HG02938 (cell line): ENCODE measurements around the gene KLC1.

Experiments
- ATAC-seq: cut with Tn5 transposase; IDR thresholded peaks from one replicate; pipeline ENCODE4 v1.9.1; 2021; ENCODE audit warnings: mild to moderate bottlenecking, moderate library complexity; ENCODE audit not compliant: unreplicated experiment

The KLC1 gene

DNA sequence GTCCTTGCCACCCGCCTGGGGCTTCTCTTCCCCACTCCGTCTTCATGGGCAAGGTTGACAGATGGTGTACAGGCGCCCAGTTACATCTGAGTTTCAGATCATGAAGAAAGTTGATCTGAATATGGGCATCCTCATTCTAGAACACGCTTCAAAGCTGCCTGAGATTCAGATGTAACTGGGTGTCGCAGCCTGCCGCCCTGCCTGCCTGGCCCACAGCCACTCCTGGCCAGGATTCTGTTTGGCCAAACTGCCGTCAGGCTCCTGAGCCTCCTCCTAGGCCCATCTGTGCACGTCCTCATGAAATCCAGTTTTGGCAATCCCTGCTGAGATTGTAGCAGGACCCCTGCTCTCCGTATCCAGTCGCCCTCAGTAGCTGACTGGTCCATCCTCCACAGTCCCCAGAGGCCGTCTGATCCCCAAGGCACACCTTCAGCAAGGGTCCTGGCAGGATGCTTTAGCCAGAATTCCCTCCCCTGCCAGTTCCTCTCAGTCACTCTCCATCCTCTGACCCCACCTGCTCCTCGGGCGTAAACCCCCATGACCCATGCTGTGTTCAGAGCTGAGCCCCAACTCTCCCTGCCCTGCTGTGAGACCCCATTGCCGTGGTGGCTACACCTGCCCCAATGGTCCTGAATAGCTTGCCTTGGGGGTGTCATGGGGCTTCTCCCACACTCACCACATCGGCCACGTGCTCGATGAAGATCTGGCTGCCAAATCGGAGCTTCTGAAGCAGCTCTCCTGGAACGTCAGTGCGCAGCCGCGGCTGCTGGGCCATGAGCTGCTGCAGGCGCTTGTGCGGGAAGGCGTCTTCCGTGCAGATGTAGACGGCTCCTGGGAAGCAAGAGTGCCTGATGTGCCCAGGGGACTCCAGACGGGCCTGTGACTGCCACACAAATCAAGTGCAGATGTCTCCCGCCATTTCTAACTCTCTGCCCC, 73.8 kb downstream of the KLC1 start:
- ATAC-seq, result no peak

GRCh38 chr14:103703433-103704385, 74.7 kb downstream of the KLC1 start:
- no peak for ATAC-seq

GRCh38 chr14:103704708-103705107, 75.7 kb downstream of the KLC1 start:
- ATAC-seq, result no peak

GRCh38 chr14:103705118-103705503, 76.1 kb downstream of the KLC1 start:
- no peak for ATAC-seq

DNA sequence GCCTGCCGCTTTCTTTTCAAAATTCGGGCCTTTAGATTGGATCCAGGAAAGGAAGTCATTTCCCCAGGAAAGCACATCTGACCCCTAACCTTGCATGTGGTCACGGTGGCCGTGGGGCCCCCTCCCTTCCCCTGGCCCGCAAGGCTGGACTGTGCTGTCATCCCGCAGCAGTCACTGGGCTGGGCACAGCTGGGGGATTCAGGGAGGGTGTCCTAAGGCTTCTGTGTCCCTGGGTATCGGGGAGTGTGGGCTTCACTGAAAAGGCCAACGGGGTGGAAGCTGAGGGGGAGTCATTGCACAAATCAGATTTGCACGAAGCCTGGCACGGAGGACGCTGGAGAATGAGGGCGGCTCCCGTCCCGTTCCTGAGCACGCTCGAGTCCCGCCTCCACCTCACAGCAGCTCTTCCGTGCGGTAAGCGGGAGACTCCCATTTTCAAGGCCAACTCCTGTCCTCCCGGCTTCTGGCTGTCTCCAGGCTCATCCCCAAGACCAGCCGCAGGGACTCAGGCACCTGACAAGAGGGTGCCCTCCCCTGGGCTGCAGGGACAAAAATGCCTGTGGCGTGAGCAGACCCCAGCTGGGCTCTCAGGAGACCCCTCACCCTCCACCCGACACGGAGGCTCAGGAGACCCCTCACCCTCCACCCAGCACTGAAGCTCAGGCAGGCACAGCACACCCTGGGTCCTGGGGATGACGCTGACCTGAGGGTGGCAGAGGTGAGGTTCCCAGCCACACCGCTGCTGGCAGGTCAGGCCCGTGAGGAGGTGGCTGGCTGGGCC, 76.7 kb downstream of the KLC1 start:
- no peak for ATAC-seq

DNA sequence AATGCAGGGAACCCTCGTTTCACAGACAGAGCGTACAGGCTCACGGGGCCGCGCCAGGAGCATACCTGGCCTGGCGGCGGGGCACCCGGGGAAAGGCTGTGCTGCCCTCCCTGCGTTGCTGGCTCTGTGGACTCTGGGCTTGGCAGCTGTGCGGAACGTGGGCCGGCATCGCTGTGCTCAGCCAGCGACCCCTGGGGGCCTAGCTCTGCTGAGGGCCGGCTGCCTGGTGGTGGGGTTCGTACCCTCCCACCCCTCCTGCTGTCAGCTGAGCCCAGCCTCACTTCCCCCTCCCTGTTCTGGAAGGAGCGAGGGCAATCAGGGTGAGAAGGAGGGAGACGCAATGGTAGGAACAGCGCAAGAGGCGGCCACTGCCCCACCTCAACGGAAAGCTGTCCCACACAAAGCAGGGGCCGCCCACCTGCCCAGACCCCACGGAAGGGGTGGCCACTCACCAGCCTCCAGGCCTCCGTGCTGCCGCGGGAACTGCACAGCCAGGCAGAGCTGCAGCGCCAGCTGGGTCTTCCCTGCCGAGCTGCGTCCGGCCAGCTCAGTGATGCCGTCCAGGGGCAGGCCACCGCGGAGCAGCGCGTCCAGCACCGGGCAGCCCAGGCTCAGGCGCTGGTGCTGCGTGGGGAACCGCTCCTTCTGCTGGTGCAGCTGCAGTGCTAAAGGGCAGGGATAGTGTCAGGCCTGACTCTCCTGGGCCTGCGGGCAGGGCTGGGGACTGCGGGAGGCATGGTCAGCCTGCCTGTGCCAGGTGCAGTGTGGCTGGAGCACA, 77.7 kb downstream of the KLC1 start:
- no peak for ATAC-seq

GRCh38 chr14:103707329-103708263, 78.6 kb downstream of the KLC1 start:
- ATAC-seq, result no peak

DNA sequence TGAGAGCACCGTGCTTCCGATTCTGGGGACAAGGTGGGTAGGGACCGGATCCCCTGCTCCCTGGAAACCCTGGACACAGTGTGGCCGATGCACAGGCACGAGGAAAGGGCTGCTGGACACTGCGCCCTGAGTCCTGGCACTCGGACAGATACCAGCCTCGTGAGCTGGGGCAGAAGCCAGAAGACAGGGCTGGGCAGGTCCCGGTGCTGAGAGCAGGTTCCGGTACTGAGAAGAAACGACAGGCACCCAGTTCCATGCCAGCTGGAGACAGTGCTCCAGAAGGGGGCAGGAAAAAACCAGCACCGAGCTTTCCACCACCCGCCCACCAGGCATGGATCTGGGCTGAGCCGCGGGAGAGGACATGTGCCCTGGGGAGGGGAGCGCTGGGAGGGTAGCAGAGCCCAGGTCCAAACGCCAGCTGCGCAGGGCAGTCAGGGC, 79.8 kb downstream of the KLC1 start:
- ATAC-seq, result no peak

DNA sequence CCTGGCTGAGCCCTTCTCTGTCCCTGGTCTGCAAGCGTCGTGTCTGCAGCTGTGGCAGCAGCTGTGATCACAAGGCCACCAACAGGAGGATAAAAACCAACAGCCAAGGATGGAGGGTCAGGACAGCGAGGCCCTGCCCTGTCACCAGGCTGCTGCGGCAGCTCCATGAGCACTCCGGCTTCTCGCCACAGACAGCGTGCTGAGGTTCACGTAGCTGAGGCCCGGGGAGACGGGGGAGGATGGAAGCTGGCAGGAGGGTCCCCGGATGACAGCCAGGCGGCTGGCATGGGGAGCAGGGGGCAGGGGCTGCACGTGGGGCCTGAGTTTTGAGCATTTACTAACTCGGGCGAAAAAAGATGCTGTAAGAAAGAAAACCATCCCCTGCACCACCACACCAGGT, 80.8 kb downstream of the KLC1 start:
- ATAC-seq, result no peak

DNA sequence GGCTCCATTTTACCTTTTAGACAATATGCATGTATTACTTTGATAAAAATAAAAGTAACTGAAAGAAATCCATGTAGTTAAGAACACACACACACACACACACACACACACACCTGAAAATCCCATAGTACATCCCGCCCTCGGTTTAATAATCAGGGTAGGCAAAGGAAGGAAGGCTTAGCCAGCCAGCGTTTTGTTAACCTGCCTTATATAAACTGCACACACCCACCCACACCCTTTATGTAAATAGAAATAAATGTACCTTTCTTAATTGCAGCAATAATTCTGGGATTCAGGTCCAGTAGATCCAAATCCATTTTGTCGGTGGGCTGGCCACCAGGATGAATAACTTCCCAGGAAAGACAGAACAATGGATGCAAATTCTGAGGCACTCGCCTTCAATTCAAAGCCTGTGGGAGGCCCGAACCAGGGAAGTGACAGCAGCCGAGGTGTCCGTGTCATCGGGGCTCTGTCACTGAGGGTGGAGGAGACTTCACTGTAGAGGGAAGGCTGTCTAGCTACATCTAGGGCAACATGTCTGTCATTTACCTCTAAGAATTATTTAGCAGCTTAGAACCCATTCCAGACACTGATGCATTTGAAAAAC, 81.9 kb downstream of the KLC1 start:
- ATAC-seq, result no peak

DNA sequence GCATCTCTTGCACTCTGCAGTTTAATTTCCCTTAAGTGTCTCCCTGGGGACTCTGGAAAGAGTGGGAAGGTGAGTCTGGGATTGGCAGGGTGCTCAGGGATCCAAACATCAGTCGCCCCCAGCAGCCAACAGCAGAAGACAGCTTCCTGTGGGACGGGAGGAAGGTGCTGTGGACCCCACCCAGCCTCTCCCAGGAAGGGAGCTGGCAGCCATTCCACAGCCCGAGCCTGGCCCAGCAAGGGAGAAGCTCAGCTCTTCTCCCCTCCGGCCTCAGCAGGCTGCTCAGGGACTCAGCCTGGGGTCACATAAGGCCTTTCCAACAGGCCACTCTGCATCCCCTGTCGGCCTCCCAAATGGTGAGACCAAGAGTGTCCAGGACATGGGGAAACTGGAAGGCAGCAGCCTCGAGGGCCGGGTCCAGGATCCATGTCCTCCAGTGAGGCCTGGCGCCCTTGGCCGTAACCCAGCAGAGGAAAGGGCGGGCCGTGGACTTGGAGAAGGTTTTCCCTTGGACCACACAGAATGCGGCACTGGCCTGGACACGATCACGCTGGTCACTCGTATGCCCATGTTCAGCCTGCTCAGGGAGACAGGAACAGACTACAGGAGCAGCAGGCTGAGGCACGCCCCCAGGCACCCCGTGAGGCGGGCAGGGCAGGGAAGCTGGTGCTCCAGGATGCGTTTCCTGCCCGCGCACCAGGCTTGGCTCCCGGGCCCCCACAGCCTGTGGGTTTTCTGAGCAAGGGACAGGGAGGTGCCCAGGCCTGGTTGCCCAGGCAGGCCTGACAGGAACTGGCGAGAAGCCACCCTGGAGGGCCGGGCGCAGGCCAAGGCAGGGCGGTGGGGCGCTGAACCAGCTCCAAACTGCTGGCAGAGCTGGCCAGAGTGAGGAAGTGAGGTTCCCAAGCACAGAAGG, 82.8 kb downstream of the KLC1 start:
- ATAC-seq, result no peak

DNA sequence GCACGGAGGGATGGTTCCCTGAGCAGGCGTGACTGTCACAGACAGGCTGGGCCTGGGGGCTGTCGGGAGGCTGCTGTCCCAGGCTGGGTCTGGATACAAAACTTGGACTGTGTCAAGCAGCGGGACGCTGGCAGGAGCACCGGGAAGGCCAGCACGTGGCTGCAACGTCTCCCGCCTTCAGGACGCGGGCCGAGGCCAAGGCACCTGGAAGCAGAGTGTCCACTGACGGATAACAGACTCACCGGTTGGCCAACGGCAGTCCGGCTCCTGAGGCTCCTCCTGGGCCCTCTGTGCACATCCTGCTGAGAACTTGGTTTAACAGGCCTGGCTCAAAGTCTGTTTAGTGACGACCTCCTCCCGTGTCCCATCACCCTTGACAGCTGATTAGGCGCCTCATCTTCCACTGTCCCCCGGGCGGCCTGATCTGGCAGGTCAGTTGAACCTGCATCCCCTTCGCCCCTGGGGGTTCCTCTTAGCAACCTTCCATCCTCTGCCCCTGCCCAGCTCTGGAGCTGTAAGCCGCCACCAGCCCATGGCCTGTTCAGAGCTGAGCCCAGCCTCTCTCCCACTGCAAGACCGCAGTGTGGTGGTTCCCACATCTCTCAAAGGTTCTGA, 83.7 kb downstream of the KLC1 start:
- ATAC-seq, result no peak

DNA sequence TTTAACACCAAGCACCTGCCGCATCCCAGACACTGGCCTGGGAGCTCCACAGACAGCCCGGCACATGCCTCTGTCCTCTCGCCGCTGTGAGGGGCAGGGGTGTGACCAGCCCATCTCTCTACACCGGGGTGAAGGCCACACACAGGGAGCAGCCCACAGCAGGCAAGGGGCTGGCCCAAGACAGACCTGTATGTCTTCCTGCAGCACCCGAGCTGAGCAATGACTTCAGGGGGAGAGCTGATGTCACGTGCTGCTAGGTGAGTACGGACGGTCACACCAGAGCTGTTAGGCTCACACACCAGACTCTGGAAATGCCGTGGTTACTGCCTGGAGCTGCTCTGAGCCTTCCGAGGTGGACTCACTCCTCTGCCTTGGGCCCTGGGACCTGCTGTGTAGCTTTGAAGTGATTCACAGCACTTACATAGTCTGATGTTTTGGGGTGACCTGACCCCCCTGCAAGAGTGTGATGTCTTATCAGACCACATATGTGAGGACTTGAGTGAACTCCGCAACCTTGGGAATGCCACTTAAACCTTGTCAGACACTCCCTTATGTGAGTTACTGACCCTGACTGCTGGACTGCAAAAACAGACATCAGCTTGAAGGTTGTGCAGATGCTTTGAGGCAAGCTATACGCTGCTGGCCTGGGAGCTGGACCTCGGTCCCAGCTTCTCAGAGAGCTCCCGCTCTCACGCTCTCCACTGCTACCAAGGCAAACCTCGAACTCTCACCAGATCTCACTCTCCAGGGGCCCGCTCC, 84.5 kb downstream of the KLC1 start:
- no peak for ATAC-seq

- no peak for ATAC-seq
These were observed 85.2 kb downstream of the KLC1 start for GRCh38 chr14:103714063-103714724.

DNA sequence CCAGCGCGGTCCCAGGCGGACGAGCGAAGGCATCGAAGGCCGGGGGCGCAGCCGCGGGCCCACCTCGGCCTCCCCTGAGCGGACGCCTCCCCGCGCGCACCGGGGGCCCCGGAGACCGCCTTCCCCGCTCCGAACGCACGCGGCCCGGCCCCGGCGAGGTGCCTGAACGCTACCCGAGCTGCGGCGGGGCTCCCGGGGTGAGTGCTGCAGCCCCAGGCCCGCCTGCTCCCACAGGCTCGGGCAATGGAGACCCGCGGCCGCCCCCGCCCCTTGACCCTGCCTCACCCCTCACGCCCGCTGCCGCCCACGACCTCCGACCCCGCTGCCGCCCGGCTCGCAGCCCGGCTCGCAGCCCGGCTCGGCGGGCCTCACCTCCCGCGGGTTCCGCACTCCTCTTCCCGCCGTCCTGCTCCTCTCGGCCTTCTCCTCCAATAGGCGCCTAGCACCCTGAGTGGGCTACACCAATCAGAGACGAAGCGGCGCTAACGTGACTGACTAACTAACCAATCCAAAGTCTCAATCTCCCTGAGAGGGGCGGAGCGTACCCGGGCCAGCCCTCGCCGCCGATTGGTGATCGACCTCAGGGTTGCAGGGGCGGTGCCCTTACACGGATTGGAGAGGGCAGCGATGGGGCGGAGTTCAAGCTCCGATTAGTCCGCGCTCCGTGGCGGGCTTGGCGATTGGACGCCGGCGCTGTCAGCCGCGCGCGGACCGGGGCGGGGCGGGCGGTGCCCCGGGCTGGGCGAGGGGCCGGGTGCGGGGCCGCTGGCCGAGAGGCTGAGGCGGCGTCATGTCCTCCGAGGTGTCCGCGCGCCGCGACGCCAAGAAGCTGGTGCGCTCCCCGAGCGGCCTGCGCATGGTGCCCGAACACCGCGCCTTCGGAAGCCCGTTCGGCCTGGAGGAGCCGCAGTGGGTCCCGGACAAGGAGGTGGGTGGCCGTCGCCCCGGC, 86.3 kb downstream of the KLC1 start, which contains the start of the genes XRCC3 and ZFYVE21:
Gene XRCC3, minus strand, starts transcription at position 400 of the 949 bp plus-strand sequence. CDS start 4,364 bp downstream, outside the sequence.
Gene ZFYVE21, plus strand, starts transcription at position 759 of the 949 bp plus-strand sequence. Its CDS starts 32 bp downstream, at position 791.
- peak; percentile 94 for ATAC-seq
